SU-DHL-6 (cell line): Measurements from ENCODE around the gene AJAP1.

ENCODE experiments used
- CTCF ChIP-seq: fragments of 200-600 bp; sonication (generic); IDR thresholded peaks from one replicate; pipeline ENCODE4 v1.5.1; 2017; ENCODE audit warnings: antibody characterized with exemption, mild to moderate bottlenecking, low read length, moderate library complexity; ENCODE audit not compliant: insufficient read depth, poor library complexity, severe bottlenecking
- EZH2phosphoT487 ChIP-seq: fragments of 200-600 bp; sonication (generic), shearing (Covaris generic); conservative IDR thresholded peaks from 2 replicates; pipeline ENCODE4 v1.6.1; 2018; ENCODE audit warnings: mild to moderate bottlenecking, antibody characterized with exemption, low read length, moderate library complexity, mixed read lengths

GRCh38 chr1:4650981-4651380, 3.4 kb upstream of the AJAP1 start:
- TF ChIP-seq CTCF (no peak), EZH2phosphoT487 (no peak)
